ENCODE results near the gene LYRM9. TPM values are rescaled to one million over a fixed set of nuclear protein-coding genes. Genes with fewer than 3 reads are reported as not detected.

Gene LYRM9
- total RNA-seq, 1 donor from 2014 or later, result 22.2 TPM

- H3K9me3 ChIP-seq, result no peaks in the 10 kb centered on the region
- no peaks in the 10 kb centered on the region for H3K4me1 ChIP-seq
- no peak overlapping the region for H3K4me3 ChIP-seq
- intact Hi-C loops (cut with DNase I), result no loop called here
- H3K36me3 ChIP-seq, result no peaks in the 10 kb centered on the region
- no peak overlapping the region for H3K27ac ChIP-seq
- H3K27me3 ChIP-seq, result no peaks in the 10 kb centered on the region
- DNase-seq (ENCODE audit: low spot score in 2 of 2), result no peak
- TF ChIP-seq, protein P1, sequence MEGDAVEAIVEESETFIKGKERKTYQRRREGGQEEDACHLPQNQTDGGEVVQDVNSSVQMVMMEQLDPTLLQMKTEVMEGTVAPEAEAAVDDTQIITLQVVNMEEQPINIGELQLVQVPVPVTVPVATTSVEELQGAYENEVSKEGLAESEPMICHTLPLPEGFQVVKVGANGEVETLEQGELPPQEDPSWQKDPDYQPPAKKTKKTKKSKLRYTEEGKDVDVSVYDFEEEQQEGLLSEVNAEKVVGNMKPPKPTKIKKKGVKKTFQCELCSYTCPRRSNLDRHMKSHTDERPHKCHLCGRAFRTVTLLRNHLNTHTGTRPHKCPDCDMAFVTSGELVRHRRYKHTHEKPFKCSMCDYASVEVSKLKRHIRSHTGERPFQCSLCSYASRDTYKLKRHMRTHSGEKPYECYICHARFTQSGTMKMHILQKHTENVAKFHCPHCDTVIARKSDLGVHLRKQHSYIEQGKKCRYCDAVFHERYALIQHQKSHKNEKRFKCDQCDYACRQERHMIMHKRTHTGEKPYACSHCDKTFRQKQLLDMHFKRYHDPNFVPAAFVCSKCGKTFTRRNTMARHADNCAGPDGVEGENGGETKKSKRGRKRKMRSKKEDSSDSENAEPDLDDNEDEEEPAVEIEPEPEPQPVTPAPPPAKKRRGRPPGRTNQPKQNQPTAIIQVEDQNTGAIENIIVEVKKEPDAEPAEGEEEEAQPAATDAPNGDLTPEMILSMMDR (IDR thresholded peaks at IDR 0.05), result no peak
Measured at GRCh38 chr17:27920569-27920968, 27.4 kb upstream of the LYRM9 start.

GRCh38 chr17:27919079-27919478 is 25.9 kb upstream of the LYRM9 start:
- no peak for DNase-seq (ENCODE audit: low spot score in 2 of 2)
- H3K27me3 ChIP-seq, result no peaks in the 10 kb centered on the region
- H3K27ac ChIP-seq, result no peak overlapping the region
- no peaks in the 10 kb centered on the region for H3K9me3 ChIP-seq
- no peaks in the 10 kb centered on the region for H3K4me1 ChIP-seq
- no peak overlapping the region for H3K4me3 ChIP-seq
- no peaks in the 10 kb centered on the region for H3K36me3 ChIP-seq
- intact Hi-C loops (cut with DNase I), result no loop called here
- TF ChIP-seq, protein P1 (IDR thresholded peaks at IDR 0.05), result no peak

GRCh38 chr17:27918498-27918897 is 25.3 kb upstream of the LYRM9 start:
- Histone ChIP-seq H3K27ac (no peak overlapping the region), H3K9me3 (no peaks in the 10 kb centered on the region), H3K27me3 (no peaks in the 10 kb centered on the region), H3K4me1 (no peaks in the 10 kb centered on the region), H3K36me3 (no peaks in the 10 kb centered on the region), H3K4me3 (no peak overlapping the region)
- intact Hi-C loops (cut with DNase I), result no loop called here
- no peak for DNase-seq (ENCODE audit: low spot score in 2 of 2)
- TF ChIP-seq, protein P1 (IDR thresholded peaks at IDR 0.05), result no peak

DNA sequence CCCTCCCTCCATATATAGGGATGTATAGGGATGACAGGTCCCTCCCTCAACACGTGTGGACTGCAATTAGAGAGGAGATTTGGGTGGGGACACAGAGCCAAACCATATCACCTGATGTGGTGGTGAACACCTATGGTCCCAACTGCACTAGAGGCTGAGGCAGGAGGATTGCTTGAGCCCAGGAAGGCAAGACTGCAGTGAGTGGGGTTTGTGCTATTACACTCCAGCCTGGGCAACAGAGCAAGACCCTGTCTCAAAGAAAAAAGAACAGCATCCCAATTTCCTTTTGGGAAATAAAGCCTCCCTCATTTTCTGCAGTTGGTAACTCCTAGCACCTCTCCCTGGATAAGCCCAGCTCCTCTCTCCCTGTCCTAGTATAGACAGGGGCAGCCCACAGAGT is 23.8 kb upstream of the LYRM9 start:
- TF ChIP-seq, protein P1 (IDR thresholded peaks at IDR 0.05), result no peak
- DNase-seq (ENCODE audit: low spot score in 2 of 2), result no peak
- intact Hi-C loops (cut with DNase I), result no loop called here
- H3K27ac ChIP-seq, result no peak overlapping the region
- H3K4me1 ChIP-seq, result no peaks in the 10 kb centered on the region
- no peaks in the 10 kb centered on the region for H3K9me3 ChIP-seq
- no peaks in the 10 kb centered on the region for H3K36me3 ChIP-seq
- H3K4me3 ChIP-seq, result no peak overlapping the region
- H3K27me3 ChIP-seq, result no peaks in the 10 kb centered on the region

DNA sequence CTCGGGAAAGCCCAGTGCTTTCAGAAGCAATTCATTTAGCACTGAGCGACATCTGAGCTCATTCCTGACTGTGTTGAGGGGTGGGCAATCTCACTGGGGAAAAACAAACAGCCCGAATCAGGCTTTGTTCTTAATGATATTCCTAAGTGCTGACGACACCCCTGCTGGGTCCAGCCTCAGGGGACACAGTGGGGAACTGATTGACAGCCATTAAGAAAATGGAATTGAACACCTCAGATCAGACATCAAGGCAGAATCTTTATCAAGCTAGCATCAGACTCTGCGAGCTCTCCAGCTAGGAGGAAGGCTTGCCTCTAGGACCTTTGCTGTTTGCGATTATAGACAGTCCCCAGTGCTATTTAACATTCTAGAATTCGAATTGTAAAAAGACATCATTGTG is 22.5 kb upstream of the LYRM9 start:
- TF ChIP-seq, protein P1 (IDR thresholded peaks at IDR 0.05), result no peak
- intact Hi-C loops (cut with DNase I), result no loop called here
- Histone ChIP-seq H3K27me3 (no peaks in the 10 kb centered on the region), H3K27ac (no peak overlapping the region), H3K9me3 (no peaks in the 10 kb centered on the region), H3K36me3 (no peaks in the 10 kb centered on the region), H3K4me3 (no peak overlapping the region), H3K4me1 (no peaks in the 10 kb centered on the region)
- no peak for DNase-seq (ENCODE audit: low spot score in 2 of 2)

GRCh38 chr17:27914382-27914781 is 21.2 kb upstream of the LYRM9 start:
- TF ChIP-seq, protein P1 (IDR thresholded peaks at IDR 0.05), result no peak
- intact Hi-C loops (cut with DNase I), result no loop called here

More at GRCh38 chr17:27914382-27914781, 21.2 kb upstream of the LYRM9 start:
- Histone ChIP-seq H3K4me3 (no peak overlapping the region), H3K9me3 (no peaks in the 10 kb centered on the region), H3K36me3 (no peaks in the 10 kb centered on the region), H3K27ac (no peak overlapping the region), H3K4me1 (no peaks in the 10 kb centered on the region), H3K27me3 (no peaks in the 10 kb centered on the region)
- no peak for DNase-seq (ENCODE audit: low spot score in 2 of 2)

All from ascending aorta (tissue), 2 donors.